K562 (cell line): ENCODE data around the gene DDX51. TPM values are rescaled to one million over a fixed set of nuclear protein-coding genes. Genes with fewer than 3 reads are reported as not detected.

ENCODE experiments used
- ATAC-seq: fragments of 200-7000 bp; cut with Tn5 transposase; 3 replicates; pipeline ENCODE4 v1.9.1; 2020; ENCODE audit warnings: moderate library complexity
- BruUV-seq: library from RNA; stranded (reverse); fragments of 400-500 nt; replicated peaks from 2 replicates; lab custom pipeline; 2021; lab: Mats Ljungman, UMichigan
- CTCF ChIA-PET: fragments of 300-600 bp; formaldehyde crosslinking; extraction: SDS; loops from one replicate; lab custom pipeline; 2021; ENCODE audit warnings: low intra/inter-chr PET ratio; lab: Yijun Ruan, JAX
- POLR2A ChIA-PET: fragments of 300-600, 350-650 bp; sonication (Branson Sonifier 250); formaldehyde crosslinking; extraction: SDS; loops from one replicate; lab custom pipeline; 2021; ENCODE audit warnings: antibody characterized with exemption, inconsistent platforms; lab: Yijun Ruan, JAX
- DNase-seq, 4 experiments: peaks; one replicate each; pipeline versions ENCODE4 v3.0.0 to v3.0.0-alpha.2; 2011 to 2018; ENCODE audit warnings: low spot score in 3 of 4, mixed read lengths in 3 of 4; ENCODE audit errors: extremely low read depth in 1 of 4
- FAIRE-seq: peaks from 2 replicates; lab custom pipeline; 2011; peaks lifted over from hg19 to GRCh38; lab: Jason Lieb, UNC
- H2AFZ ChIP-seq: 2 replicates; pipeline ENCODE4 v1.6.0; 2011; ENCODE audit warnings: low read depth, low read length, control low read depth, inconsistent platforms
- H3K27ac ChIP-seq: fragments of 200-600 bp; 3 replicates; pipeline ENCODE4 v1.8.0; 2011; ENCODE audit warnings: low read depth, mild to moderate bottlenecking, control low read depth, inconsistent platforms, low read length, moderate library complexity, mixed read lengths; ENCODE audit errors: extremely low read depth
- H3K27me3 ChIP-seq, 2 experiments: fragments of 300-600 bp in 1 of 2; 2 replicates in 1 of 2; 3 replicates in 1 of 2; pipeline versions ENCODE4 v1.6.0 to v1.8.0; 2011; ENCODE audit warnings: inconsistent platforms in 2 of 2, low read length in 2 of 2, mild to moderate bottlenecking in 1 of 2, mixed read lengths in 1 of 2, moderate library complexity in 1 of 2; ENCODE audit not compliant: control insufficient read depth in 2 of 2, insufficient read depth in 2 of 2
- H3K36me3 ChIP-seq: fragments of 300-600 bp; 3 replicates; pipeline ENCODE4 v1.8.0; 2011; ENCODE audit warnings: mild to moderate bottlenecking, low read length, inconsistent platforms; ENCODE audit not compliant: control insufficient read depth, insufficient read depth
- H3K4me1 ChIP-seq, 2 experiments: fragments of 200-600 bp in 1 of 2; replicated peaks in 1 of 2; 2 replicates in 1 of 2; 3 replicates in 1 of 2; pipeline versions ENCODE4 v1.5.1 to v1.8.0; 2011; ENCODE audit warnings: inconsistent platforms in 2 of 2, low read length in 2 of 2, mild to moderate bottlenecking in 1 of 2, mixed read lengths in 1 of 2, moderate library complexity in 1 of 2; ENCODE audit not compliant: control insufficient read depth in 2 of 2, insufficient read depth in 2 of 2
- H3K4me2 ChIP-seq: 2 replicates; pipeline ENCODE4 v1.6.1; 2011; ENCODE audit warnings: low read length, control low read depth, inconsistent platforms, mixed read lengths; ENCODE audit not compliant: insufficient read depth
- H3K4me3 ChIP-seq: fragments of 200-600 bp; sonication (generic), shearing (Covaris generic); 2 replicates; pipeline ENCODE4 v1.5.1; 2016; ENCODE audit warnings: control low read depth, inconsistent platforms
- H3K79me2 ChIP-seq: fragments of 200-600 bp; 3 replicates; pipeline ENCODE4 v1.8.0; 2011; ENCODE audit warnings: low read length, inconsistent platforms; ENCODE audit not compliant: control insufficient read depth, insufficient read depth
- H3K9ac ChIP-seq, 2 experiments: 2 replicates each; pipeline versions ENCODE4 v1.6.0 to v1.6.1; 2011; ENCODE audit warnings: low read depth in 2 of 2, low read length in 2 of 2, control low read depth in 1 of 2, inconsistent platforms in 1 of 2, mild to moderate bottlenecking in 1 of 2, mixed read lengths in 1 of 2; ENCODE audit not compliant: insufficient read depth in 1 of 2
- H3K9me1 ChIP-seq: one replicate; pipeline ENCODE4 v1.6.0; 2011; ENCODE audit warnings: inconsistent platforms, mild to moderate bottlenecking, low read length, moderate library complexity; ENCODE audit not compliant: control insufficient read depth, insufficient read depth
- H3K9me3 ChIP-seq: replicated peaks from 2 replicates; pipeline ENCODE4 v1.5.1; 2011; ENCODE audit warnings: low read depth, low read length, inconsistent platforms; ENCODE audit not compliant: control insufficient read depth, insufficient read depth
- H4K20me1 ChIP-seq: replicated peaks from 2 replicates; pipeline ENCODE4 v1.6.1; 2011; ENCODE audit warnings: low read length, inconsistent platforms, mixed read lengths; ENCODE audit not compliant: control insufficient read depth, insufficient read depth
- CHD1 ChIP-seq: fragments of 200-600 bp; sonication (generic); IDR thresholded peaks from one replicate; pipeline ENCODE4 v1.6.1; 2012; ENCODE audit warnings: mild to moderate bottlenecking, moderate library complexity, low read length, inconsistent platforms
- MCM5 ChIP-seq: fragments of 450-650 bp; IDR thresholded peaks from 2 replicates; pipeline ENCODE4 v1.6.1; 2016; ENCODE audit warnings: low read depth
- SAFB ChIP-seq: fragments of 200-400 bp; formaldehyde crosslinking; IDR thresholded peaks from 2 replicates; pipeline ENCODE4 v1.6.1; 2017; ENCODE audit warnings: low read depth, low read length, borderline replicate concordance
- SMARCC2 ChIP-seq: fragments of 450-650 bp; IDR thresholded peaks from 2 replicates; pipeline ENCODE4 v1.6.1; 2017; ENCODE audit warnings: antibody characterized with exemption, moderate library complexity, mild to moderate bottlenecking, low read depth
- TAF7 ChIP-seq: fragments of 450-650 bp; IDR thresholded peaks from 2 replicates; pipeline ENCODE4 v1.6.1; 2016; ENCODE audit warnings: missing genetic modification characterization, missing compliant biosample characterization
- ZNF146 ChIP-seq: IDR thresholded peaks from one replicate; pipeline ENCODE4 v1.6.1; 2018; ENCODE audit warnings: missing compliant biosample characterization; ENCODE audit not compliant: unreplicated experiment
- WGBS: fragments of 100-300 bp; shearing (Covaris generic); methylation state at CpG from one replicate; pipeline ENCODE4 v1.1.6; 2016; ENCODE audit warnings: low coverage, mixed read lengths; ENCODE audit not compliant: insufficient coverage; ENCODE audit errors: missing lambda C conversion rate; 5-methylcytosine and 5-hydroxymethylcytosine counted together
- in situ Hi-C: fragments of 300-500 bp; cut with MboI; formaldehyde crosslinking; loops from 4 replicates; pipeline ENCODE4 v1.15.0; 2018; ENCODE audit warnings: inconsistent platforms, mixed read lengths
- intact Hi-C: fragments of 100-400 bp; cut with micrococcal nuclease; formaldehyde crosslinking; loops from 2 replicates; pipeline ENCODE4 v1.14.2; 2022
- polyA plus RNA-seq, 8 experiments: library from polyadenylated mRNA; depleted of rRNA in 4 of 8; stranded (reverse) in 5 of 8; unstranded in 3 of 8; fragments of >200 nt; fragmentation: Nextera tagmentation in 2 of 8; fragmentation: Illumina TruSeq in 1 of 8; extraction: Ambion mirVana in 2 of 8; extraction: Trizol in 1 of 8; gene quantifications; 2 replicates each; pipeline versions ENCODE4 v1.2.1 to v1.2.3, GENCODE V29; 2011 to 2014; ENCODE audit warnings: inconsistent platforms in 1 of 8, missing spikeins in 1 of 8
- small RNA-seq: library from RNA; depleted of rRNA; stranded (forward); fragments of <200 nt; gene quantifications from one replicate; pipeline ENCODE3, GENCODE V24; 2014
- total RNA-seq, 7 experiments: library from RNA; depleted of rRNA in 6 of 7; stranded (reverse); fragments of >200 nt in 6 of 7; fragmentation: Illumina TruSeq in 2 of 7; extraction: Trizol in 2 of 7; gene quantifications; 2 replicates each; pipeline versions ENCODE4 v1.2.1 to v1.2.3, GENCODE V29; 2011 to 2021; ENCODE audit warnings: low replicate concordance in 1 of 7
- TF ChIP-seq, protein P1 (sequence below): fragments of 250-450 bp; sonication (Bioruptor Pico); IDR thresholded peaks from 2 replicates; pipeline ENCODE4 v1.4.0; 2020; ENCODE audit warnings: mild to moderate bottlenecking, moderate library complexity, borderline replicate concordance
- TF ChIP-seq, protein P2 (sequence below): fragments of 250-450 bp; sonication (Bioruptor Pico); IDR thresholded peaks from 2 replicates; pipeline ENCODE4 v1.8.0; 2021; ENCODE audit warnings: mild to moderate bottlenecking, moderate library complexity

DDX51 gene
- total and polyA plus RNA-seq, 9 of the 15 experiments (the other 6 are each of a cell fraction or from before 2014, with no cell fraction given), result 1.1 to 35.9 (median 12.4) TPM

DNA sequence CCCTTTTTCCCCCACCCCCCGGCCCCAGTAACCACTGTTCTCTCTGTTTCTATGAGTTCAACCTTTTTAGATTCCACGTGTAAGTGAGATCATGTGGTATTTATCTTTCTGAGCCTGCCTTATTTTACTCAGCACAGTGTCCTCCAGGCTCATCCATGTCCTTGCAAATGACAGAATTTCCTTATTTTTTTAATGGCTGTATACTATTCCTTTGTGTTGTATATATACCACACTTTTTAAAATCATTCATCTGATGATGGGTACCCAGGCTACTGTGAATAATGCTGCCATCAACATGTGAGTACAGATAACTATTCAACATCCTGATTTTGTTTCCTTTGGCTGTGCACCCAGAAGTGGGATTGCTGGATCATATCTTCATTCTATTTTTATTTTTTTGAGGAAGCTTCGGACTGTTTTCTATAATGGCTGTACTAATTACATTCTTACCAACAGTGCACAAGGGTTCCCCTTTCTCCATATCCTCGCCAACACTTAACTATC lies 54.7 kb downstream of the DDX51 start:
- H2AFZ ChIP-seq, result no peak overlapping the region
- no peak overlapping the region for H3K4me3 ChIP-seq
- H3K9me3 ChIP-seq, result no peaks in the 10 kb centered on the region
- POLR2A ChIA-PET, result interaction anchor here (1.5 kb wide), 1 partner anchor 25 kb away, joined by 3 read pairs; no protein-coding TSS in a partner anchor
- peaks cover 8 to 10% of the 10 kb centered on the region in 2 experiments; a peak in 4 of 5 replicates for H3K4me1 ChIP-seq
- DNase-seq (no peak), ATAC-seq (no peak), FAIRE-seq (no peak)
- intact Hi-C loops, result no loop called here
- peaks cover 66% of the 10 kb centered on the region for H3K36me3 ChIP-seq
- peaks cover 72% of the 10 kb centered on the region for H3K79me2 ChIP-seq
- BruUV-seq, result no TSS peak
- H3K9ac ChIP-seq, result no peak overlapping the region
- peaks cover 3% of the 10 kb centered on the region; the same call in 1 of the 2 replicates for H4K20me1 ChIP-seq
- H3K27me3 ChIP-seq, result no peaks in the 10 kb centered on the region
- TF ChIP-seq MCM5 (no peak), CHD1 (no peak), SAFB (no peak), ZNF146 (CRISPR knock-in tag) (peak; percentile 63), TAF7 (no peak), SMARCC2 (no peak)
- TF ChIP-seq, protein P1, sequence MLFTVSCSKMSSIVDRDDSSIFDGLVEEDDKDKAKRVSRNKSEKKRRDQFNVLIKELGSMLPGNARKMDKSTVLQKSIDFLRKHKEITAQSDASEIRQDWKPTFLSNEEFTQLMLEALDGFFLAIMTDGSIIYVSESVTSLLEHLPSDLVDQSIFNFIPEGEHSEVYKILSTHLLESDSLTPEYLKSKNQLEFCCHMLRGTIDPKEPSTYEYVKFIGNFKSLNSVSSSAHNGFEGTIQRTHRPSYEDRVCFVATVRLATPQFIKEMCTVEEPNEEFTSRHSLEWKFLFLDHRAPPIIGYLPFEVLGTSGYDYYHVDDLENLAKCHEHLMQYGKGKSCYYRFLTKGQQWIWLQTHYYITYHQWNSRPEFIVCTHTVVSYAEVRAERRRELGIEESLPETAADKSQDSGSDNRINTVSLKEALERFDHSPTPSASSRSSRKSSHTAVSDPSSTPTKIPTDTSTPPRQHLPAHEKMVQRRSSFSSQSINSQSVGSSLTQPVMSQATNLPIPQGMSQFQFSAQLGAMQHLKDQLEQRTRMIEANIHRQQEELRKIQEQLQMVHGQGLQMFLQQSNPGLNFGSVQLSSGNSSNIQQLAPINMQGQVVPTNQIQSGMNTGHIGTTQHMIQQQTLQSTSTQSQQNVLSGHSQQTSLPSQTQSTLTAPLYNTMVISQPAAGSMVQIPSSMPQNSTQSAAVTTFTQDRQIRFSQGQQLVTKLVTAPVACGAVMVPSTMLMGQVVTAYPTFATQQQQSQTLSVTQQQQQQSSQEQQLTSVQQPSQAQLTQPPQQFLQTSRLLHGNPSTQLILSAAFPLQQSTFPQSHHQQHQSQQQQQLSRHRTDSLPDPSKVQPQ (CRISPR knock-in tag), result no peak
- TF ChIP-seq, protein P2, sequence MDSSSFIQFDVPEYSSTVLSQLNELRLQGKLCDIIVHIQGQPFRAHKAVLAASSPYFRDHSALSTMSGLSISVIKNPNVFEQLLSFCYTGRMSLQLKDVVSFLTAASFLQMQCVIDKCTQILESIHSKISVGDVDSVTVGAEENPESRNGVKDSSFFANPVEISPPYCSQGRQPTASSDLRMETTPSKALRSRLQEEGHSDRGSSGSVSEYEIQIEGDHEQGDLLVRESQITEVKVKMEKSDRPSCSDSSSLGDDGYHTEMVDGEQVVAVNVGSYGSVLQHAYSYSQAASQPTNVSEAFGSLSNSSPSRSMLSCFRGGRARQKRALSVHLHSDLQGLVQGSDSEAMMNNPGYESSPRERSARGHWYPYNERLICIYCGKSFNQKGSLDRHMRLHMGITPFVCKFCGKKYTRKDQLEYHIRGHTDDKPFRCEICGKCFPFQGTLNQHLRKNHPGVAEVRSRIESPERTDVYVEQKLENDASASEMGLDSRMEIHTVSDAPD (CRISPR knock-in tag), result no peak
- CTCF ChIA-PET, result no interaction called here
- H3K27ac ChIP-seq, result no peak overlapping the region
- H3K9me1 ChIP-seq, result no peaks in the 10 kb centered on the region
- in situ Hi-C loops, result no loop called here
- H3K4me2 ChIP-seq, result no peak overlapping the region
- 71% methylated on average over 4 of the region's 4 CpGs for WGBS

Small RNAs within 50 kb of the gene (small RNA-seq; reads per million reads assigned to genes)
- gene AC138466.3, result not detected

Other genes starting within 250 kb of the DDX51 start
- gene ULK1, start 249.7 kb downstream of the DDX51 start, total RNA-seq (2014; rRNA removed), result 4.2 and 5.6 TPM in 2 replicates
- gene ULK1, start 249.7 kb downstream of the DDX51 start, total RNA-seq (2014; rRNA removed; fragmentation: Illumina TruSeq; extraction: Trizol), result 0.83 and 0.98 TPM in 2 replicates
- gene ULK1, start 249.7 kb downstream of the DDX51 start, total RNA-seq (2015; rRNA removed; fragmentation: Illumina TruSeq; extraction: Trizol), result 2.0 and 3.6 TPM in 2 replicates
- 17.3 and 29.4 TPM in 2 replicates for gene ULK1, start 249.7 kb downstream of the DDX51 start, total RNA-seq (2021)
- 3.2 and 6.2 TPM in 2 replicates for gene ULK1, start 249.7 kb downstream of the DDX51 start, polyA plus RNA-seq (2011; rRNA removed)
- gene ULK1, start 249.7 kb downstream of the DDX51 start, polyA plus RNA-seq (2014; fragmentation: Illumina TruSeq; extraction: Trizol), result 2.5 and 9.1 TPM in 2 replicates
- gene ULK1, start 249.7 kb downstream of the DDX51 start, polyA plus RNA-seq (2014; fragmentation: Nextera tagmentation; extraction: Ambion mirVana), result under 1 TPM; 0.15 to 0.29 TPM
- 13.2 and 16.9 TPM in 2 replicates for gene ULK1, start 249.7 kb downstream of the DDX51 start, polyA plus RNA-seq (2014; rRNA removed)
- gene PUS1, start 215.0 kb downstream of the DDX51 start, total RNA-seq (2014; rRNA removed), result 35.6 and 53.2 TPM in 2 replicates
- gene PUS1, start 215.0 kb downstream of the DDX51 start, total RNA-seq (2014; rRNA removed; fragmentation: Illumina TruSeq; extraction: Trizol), result 13.6 and 16.4 TPM in 2 replicates
- gene PUS1, start 215.0 kb downstream of the DDX51 start, total RNA-seq (2015; rRNA removed; fragmentation: Illumina TruSeq; extraction: Trizol), result 29.7 and 30.0 TPM in 2 replicates
- 79.3 and 90.8 TPM in 2 replicates for gene PUS1, start 215.0 kb downstream of the DDX51 start, total RNA-seq (2021)
- gene PUS1, start 215.0 kb downstream of the DDX51 start, polyA plus RNA-seq (2011; rRNA removed), result 27.9 and 36.5 TPM in 2 replicates
- 30.3 and 39.8 TPM in 2 replicates for gene PUS1, start 215.0 kb downstream of the DDX51 start, polyA plus RNA-seq (2014; fragmentation: Illumina TruSeq; extraction: Trizol)
- gene PUS1, start 215.0 kb downstream of the DDX51 start, polyA plus RNA-seq (2014; fragmentation: Nextera tagmentation; extraction: Ambion mirVana), result 1 to 10 TPM; 1.9 to 3.8 TPM
- 71.4 and 73.4 TPM in 2 replicates for gene PUS1, start 215.0 kb downstream of the DDX51 start, polyA plus RNA-seq (2014; rRNA removed)
- 7.7 and 12.2 TPM in 2 replicates for gene EP400, start 194.4 kb downstream of the DDX51 start, total RNA-seq (2014; rRNA removed)
- 7.0 TPM in 2 replicates for gene EP400, start 194.4 kb downstream of the DDX51 start, total RNA-seq (2014; rRNA removed; fragmentation: Illumina TruSeq; extraction: Trizol)
- 6.9 and 8.1 TPM in 2 replicates for gene EP400, start 194.4 kb downstream of the DDX51 start, total RNA-seq (2015; rRNA removed; fragmentation: Illumina TruSeq; extraction: Trizol)
- 49.2 and 58.0 TPM in 2 replicates for gene EP400, start 194.4 kb downstream of the DDX51 start, total RNA-seq (2021)
- gene EP400, start 194.4 kb downstream of the DDX51 start, polyA plus RNA-seq (2011; rRNA removed), result 6.5 and 8.3 TPM in 2 replicates
- 29.8 and 32.3 TPM in 2 replicates for gene EP400, start 194.4 kb downstream of the DDX51 start, polyA plus RNA-seq (2014; fragmentation: Illumina TruSeq; extraction: Trizol)
- gene EP400, start 194.4 kb downstream of the DDX51 start, polyA plus RNA-seq (2014; fragmentation: Nextera tagmentation; extraction: Ambion mirVana), result 1 to 10 TPM; 4.5 to 6.7 TPM
- gene EP400, start 194.4 kb downstream of the DDX51 start, polyA plus RNA-seq (2014; rRNA removed), result 22.2 and 23.5 TPM in 2 replicates
- gene NOC4L, start 138 bp upstream of the DDX51 start, total RNA-seq (2014; rRNA removed), result 40.4 and 57.2 TPM in 2 replicates
- 3.2 and 4.9 TPM in 2 replicates for gene NOC4L, start 138 bp upstream of the DDX51 start, total RNA-seq (2014; rRNA removed; fragmentation: Illumina TruSeq; extraction: Trizol)
- 20.1 and 24.6 TPM in 2 replicates for gene NOC4L, start 138 bp upstream of the DDX51 start, total RNA-seq (2015; rRNA removed; fragmentation: Illumina TruSeq; extraction: Trizol)
- gene NOC4L, start 138 bp upstream of the DDX51 start, total RNA-seq (2021), result 77.0 and 78.5 TPM in 2 replicates
- 4.4 and 8.8 TPM in 2 replicates for gene NOC4L, start 138 bp upstream of the DDX51 start, polyA plus RNA-seq (2011; rRNA removed)
- gene NOC4L, start 138 bp upstream of the DDX51 start, polyA plus RNA-seq (2014; fragmentation: Illumina TruSeq; extraction: Trizol), result 20.0 and 44.9 TPM in 2 replicates
- gene NOC4L, start 138 bp upstream of the DDX51 start, polyA plus RNA-seq (2014; fragmentation: Nextera tagmentation; extraction: Ambion mirVana), result 1 to 10 TPM; 1.3 to 2.9 TPM
- gene NOC4L, start 138 bp upstream of the DDX51 start, polyA plus RNA-seq (2014; rRNA removed), result 33.7 and 35.5 TPM in 2 replicates
- gene GALNT9, start 185.3 kb upstream of the DDX51 start, total RNA-seq (2014; rRNA removed), result not detected in 2 replicates
- not detected in 2 replicates for gene GALNT9, start 185.3 kb upstream of the DDX51 start, total RNA-seq (2014; rRNA removed; fragmentation: Illumina TruSeq; extraction: Trizol)
- not detected in 2 replicates for gene GALNT9, start 185.3 kb upstream of the DDX51 start, total RNA-seq (2015; rRNA removed; fragmentation: Illumina TruSeq; extraction: Trizol)
- not detected in 2 replicates for gene GALNT9, start 185.3 kb upstream of the DDX51 start, total RNA-seq (2021)
- gene GALNT9, start 185.3 kb upstream of the DDX51 start, polyA plus RNA-seq (2011; rRNA removed), result not detected in 2 replicates
- not detected in 2 replicates for gene GALNT9, start 185.3 kb upstream of the DDX51 start, polyA plus RNA-seq (2014; fragmentation: Illumina TruSeq; extraction: Trizol)
- not detected for gene GALNT9, start 185.3 kb upstream of the DDX51 start, polyA plus RNA-seq (2014; fragmentation: Nextera tagmentation; extraction: Ambion mirVana)
- not detected in 2 replicates for gene GALNT9, start 185.3 kb upstream of the DDX51 start, polyA plus RNA-seq (2014; rRNA removed)